ENCODE results near the gene DOCK9. TPM values are rescaled to one million over a fixed set of nuclear protein-coding genes. Genes with fewer than 3 reads are reported as not detected.

Gene DOCK9
- total RNA-seq, 4 donors from 2014 or later, result 79.1 to 197 (median 107) TPM

DNA sequence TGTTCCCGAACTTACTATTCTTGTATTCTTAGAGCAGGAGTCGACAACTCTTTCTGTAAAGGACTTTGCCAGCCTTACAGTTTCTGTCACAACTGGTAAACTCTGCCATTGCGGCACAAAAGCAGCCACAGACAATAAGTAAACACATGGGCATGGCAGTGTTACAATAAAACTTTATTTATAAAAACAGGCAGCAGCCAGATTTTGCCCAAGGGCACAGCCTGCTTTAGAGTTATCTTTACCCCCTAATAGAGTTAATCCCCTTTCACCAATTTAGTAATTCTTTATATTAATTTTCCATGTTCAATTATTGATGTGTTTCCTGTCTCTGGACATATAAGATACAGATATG, 19.4 kb downstream of the DOCK9 start:
- no peaks in the 10 kb centered on the region for H3K4me1 ChIP-seq
- no peaks in the 10 kb centered on the region for H3K9me3 ChIP-seq
- TF ChIP-seq, protein P1, sequence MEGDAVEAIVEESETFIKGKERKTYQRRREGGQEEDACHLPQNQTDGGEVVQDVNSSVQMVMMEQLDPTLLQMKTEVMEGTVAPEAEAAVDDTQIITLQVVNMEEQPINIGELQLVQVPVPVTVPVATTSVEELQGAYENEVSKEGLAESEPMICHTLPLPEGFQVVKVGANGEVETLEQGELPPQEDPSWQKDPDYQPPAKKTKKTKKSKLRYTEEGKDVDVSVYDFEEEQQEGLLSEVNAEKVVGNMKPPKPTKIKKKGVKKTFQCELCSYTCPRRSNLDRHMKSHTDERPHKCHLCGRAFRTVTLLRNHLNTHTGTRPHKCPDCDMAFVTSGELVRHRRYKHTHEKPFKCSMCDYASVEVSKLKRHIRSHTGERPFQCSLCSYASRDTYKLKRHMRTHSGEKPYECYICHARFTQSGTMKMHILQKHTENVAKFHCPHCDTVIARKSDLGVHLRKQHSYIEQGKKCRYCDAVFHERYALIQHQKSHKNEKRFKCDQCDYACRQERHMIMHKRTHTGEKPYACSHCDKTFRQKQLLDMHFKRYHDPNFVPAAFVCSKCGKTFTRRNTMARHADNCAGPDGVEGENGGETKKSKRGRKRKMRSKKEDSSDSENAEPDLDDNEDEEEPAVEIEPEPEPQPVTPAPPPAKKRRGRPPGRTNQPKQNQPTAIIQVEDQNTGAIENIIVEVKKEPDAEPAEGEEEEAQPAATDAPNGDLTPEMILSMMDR (IDR thresholded peaks at IDR 0.05), result no peak
- no peak for TF ChIP-seq POLR2A (IDR thresholded peaks at IDR 0.05)
- no peak overlapping the region for H3K4me3 ChIP-seq
- intact Hi-C loops (cut with DNase I; ENCODE audit: low total_unique reads), result no loop called here
- H3K36me3 ChIP-seq, result no peaks in the 10 kb centered on the region
- DNase-seq, result no peak
- H3K27me3 ChIP-seq, result no peaks in the 10 kb centered on the region
- H3K27ac ChIP-seq, result no peak overlapping the region

DNA sequence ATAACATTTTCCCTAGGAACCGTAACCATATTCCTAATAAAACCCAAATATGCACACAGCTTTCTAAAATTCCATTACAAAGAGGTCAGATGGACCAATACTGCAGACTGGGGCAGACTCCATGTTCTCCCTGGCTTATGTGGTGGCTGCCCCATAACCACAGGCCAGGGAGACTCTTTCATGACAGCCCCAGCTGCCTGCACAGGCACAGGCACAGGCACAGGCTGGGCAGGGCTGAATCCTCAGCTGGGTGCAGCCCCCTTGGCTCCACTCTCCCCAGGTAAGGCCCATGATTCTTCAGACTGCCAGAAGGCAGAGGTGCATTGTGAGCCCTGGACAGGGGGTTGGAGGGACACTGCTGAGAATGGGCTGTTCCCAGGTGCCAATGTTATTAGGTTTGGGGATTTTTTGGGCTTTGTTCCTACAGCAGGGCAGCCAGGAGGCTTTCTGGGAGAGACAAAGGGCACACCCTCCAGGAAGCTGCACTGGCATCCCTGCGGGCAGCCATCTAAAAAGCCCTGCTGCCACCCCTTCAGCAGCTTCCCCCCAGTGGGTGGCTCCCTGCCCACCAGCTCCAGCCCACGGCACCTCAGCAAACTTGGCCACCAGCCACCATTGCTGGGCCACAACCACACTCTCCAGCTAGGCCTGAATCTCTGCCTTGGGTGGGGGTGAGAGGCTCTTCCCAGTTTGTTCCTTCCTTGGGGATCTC, 20.0 kb downstream of the DOCK9 start:
- H3K27ac ChIP-seq, result no peak overlapping the region
- H3K4me1 ChIP-seq, result no peaks in the 10 kb centered on the region

DNA sequence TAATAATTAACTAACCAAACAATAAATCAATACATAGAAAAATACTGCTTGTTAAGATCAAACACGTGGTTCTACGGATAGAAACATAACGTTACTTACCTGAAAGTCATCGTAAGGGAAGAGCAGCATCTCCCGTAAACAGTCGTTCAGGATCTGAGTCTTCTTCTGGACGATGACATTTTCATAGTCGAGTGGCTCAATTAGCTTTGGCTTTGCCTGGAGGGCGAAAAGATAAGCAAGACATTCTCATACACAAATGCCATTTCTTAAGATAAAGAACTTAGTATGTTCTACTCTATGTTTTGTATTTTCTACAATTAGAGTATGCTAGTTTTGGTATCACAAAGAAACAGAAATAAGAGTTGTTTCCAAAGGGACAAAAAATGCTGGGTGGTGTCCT, 22.5 kb downstream of the DOCK9 start:
- no peak for DNase-seq
- intact Hi-C loops (cut with DNase I; ENCODE audit: low total_unique reads), result no loop called here
- Histone ChIP-seq H3K4me1 (no peaks in the 10 kb centered on the region), H3K27ac (no peak overlapping the region), H3K36me3 (no peaks in the 10 kb centered on the region), H3K27me3 (no peaks in the 10 kb centered on the region), H3K4me3 (no peak overlapping the region), H3K9me3 (no peaks in the 10 kb centered on the region)
- TF ChIP-seq POLR2A (IDR thresholded peaks at IDR 0.05), result no peak
- TF ChIP-seq, protein P1 (IDR thresholded peaks at IDR 0.05), result no peak

More for the DNA sequence above, 20.0 kb downstream of the DOCK9 start:
- DNase-seq, result no peak
- intact Hi-C loops (cut with DNase I; ENCODE audit: low total_unique reads), result no loop called here
- Histone ChIP-seq H3K27me3 (no peaks in the 10 kb centered on the region), H3K9me3 (no peaks in the 10 kb centered on the region), H3K36me3 (no peaks in the 10 kb centered on the region), H3K4me3 (no peak overlapping the region)
- TF ChIP-seq POLR2A (IDR thresholded peaks at IDR 0.05), result no peak
- TF ChIP-seq, protein P1 (IDR thresholded peaks at IDR 0.05), result no peak

DNA sequence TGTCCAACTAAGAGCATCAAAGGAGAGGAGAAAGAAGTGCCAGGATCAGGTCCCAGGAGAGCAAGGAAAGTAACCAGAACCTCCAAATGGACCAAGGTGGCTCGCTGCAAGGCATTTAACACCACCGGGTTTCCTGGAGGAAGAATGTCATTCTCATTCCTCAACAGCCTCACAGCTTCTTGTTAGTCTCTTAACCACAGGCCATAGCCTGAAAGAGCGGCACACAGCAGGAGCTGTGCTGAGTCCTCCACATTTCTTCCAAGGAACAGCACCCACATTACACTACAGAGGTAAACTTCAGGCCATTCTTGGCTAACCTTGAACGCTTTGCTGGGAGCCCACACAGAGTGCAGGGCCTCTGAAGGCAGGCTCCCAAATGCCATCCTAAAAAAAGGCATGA, 23.6 kb downstream of the DOCK9 start:
- TF ChIP-seq POLR2A (IDR thresholded peaks at IDR 0.05), result no peak
- TF ChIP-seq, protein P1 (IDR thresholded peaks at IDR 0.05), result no peak
- H3K36me3 ChIP-seq, result no peaks in the 10 kb centered on the region
- intact Hi-C loops (cut with DNase I; ENCODE audit: low total_unique reads), result no loop called here
- no peaks in the 10 kb centered on the region for H3K4me1 ChIP-seq
- H3K4me3 ChIP-seq, result no peak overlapping the region
- H3K9me3 ChIP-seq, result no peaks in the 10 kb centered on the region
- no peak for DNase-seq
- H3K27me3 ChIP-seq, result no peaks in the 10 kb centered on the region
- H3K27ac ChIP-seq, result no peak overlapping the region

DNA sequence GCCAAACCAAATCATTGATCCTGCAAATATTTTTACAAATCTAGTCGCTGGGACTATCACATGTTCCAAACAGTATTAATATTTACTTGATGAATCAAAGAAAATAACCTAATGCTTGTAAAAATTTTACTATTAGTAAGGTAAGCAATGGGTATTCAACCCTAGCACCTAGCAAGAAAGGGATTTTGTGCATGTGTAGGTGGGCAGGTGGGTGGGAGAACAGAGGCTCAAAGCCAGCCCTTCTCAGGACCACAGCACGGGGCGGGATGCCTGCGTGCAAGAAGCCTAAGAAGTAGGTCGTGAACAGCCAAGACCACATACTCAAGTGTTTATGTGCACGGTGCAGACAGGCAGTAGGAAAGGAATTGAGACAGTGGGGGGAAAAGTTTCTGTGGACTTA, 26.6 kb downstream of the DOCK9 start:
- no peak for DNase-seq
- TF ChIP-seq POLR2A (IDR thresholded peaks at IDR 0.05), result no peak
- TF ChIP-seq, protein P1 (IDR thresholded peaks at IDR 0.05), result no peak
- Histone ChIP-seq H3K4me3 (no peak overlapping the region), H3K27ac (no peak overlapping the region), H3K4me1 (no peaks in the 10 kb centered on the region), H3K27me3 (no peaks in the 10 kb centered on the region), H3K9me3 (no peaks in the 10 kb centered on the region), H3K36me3 (no peaks in the 10 kb centered on the region)
- intact Hi-C loops (cut with DNase I; ENCODE audit: low total_unique reads), result no loop called here

Data from uterus (tissue), 4 donors.